Karpas-422 (cell line): ENCODE results near the gene IL1RN. TPM values are rescaled to one million over a fixed set of nuclear protein-coding genes. Genes with fewer than 3 reads are reported as not detected.
"Not testable (repeated sequence)": the region's sequence is repeated elsewhere in the genome, so short reads cannot be mapped to it uniquely, and the experiment has no call there.

Source experiments
- DNase-seq: peaks from one replicate; pipeline ENCODE4 v3.0.0-alpha.2; 2015
- H2AFZ ChIP-seq: fragments of 200-600 bp; sonication (generic); 2 replicates; pipeline ENCODE4 v1.6.1; 2014; ENCODE audit warnings: antibody characterized with exemption, low read length, mixed read lengths
- H3K27ac ChIP-seq: fragments of 200-600 bp; sonication (generic); 2 replicates; pipeline ENCODE4 v1.5.1; 2014; ENCODE audit warnings: mild to moderate bottlenecking, low read length, moderate library complexity
- H3K27me3 ChIP-seq: fragments of 200-600 bp; sonication (generic); 2 replicates; pipeline ENCODE4 v1.6.1; 2014; ENCODE audit warnings: low read length, mixed read lengths
- H3K36me3 ChIP-seq: fragments of 200-600 bp; sonication (generic); 2 replicates; pipeline ENCODE4 v1.6.1; 2014; ENCODE audit warnings: low read length, mixed read lengths; ENCODE audit not compliant: insufficient read depth
- H3K4me1 ChIP-seq: fragments of 200-600 bp; sonication (generic); 2 replicates; pipeline ENCODE4 v1.6.1; 2014; ENCODE audit warnings: mild to moderate bottlenecking, low read length, mixed read lengths
- H3K4me2 ChIP-seq: fragments of 200-600 bp; sonication (generic); 2 replicates; pipeline ENCODE4 v1.6.1; 2014; ENCODE audit warnings: low read length, low read depth, mild to moderate bottlenecking; ENCODE audit not compliant: poor library complexity, severe bottlenecking
- H3K4me3 ChIP-seq: fragments of 200-600 bp; sonication (generic); 2 replicates; pipeline ENCODE4 v1.5.1; 2014; ENCODE audit warnings: mild to moderate bottlenecking, antibody characterized with exemption, low read length, mixed read lengths
- H3K79me2 ChIP-seq: fragments of 200-600 bp; sonication (generic); 2 replicates; pipeline ENCODE4 v1.6.1; 2014; ENCODE audit warnings: mild to moderate bottlenecking, low read length, mixed read lengths
- H3K9ac ChIP-seq: fragments of 200-600 bp; sonication (generic); 2 replicates; pipeline ENCODE4 v1.6.0; 2014; ENCODE audit warnings: low read length
- H3K9me2 ChIP-seq: fragments of 200-600 bp; sonication (generic), shearing (Covaris generic); replicated peaks from 2 replicates; pipeline ENCODE4 v1.6.0; 2014; ENCODE audit warnings: mild to moderate bottlenecking, low read length, moderate library complexity; ENCODE audit not compliant: insufficient read depth
- H3K9me3 ChIP-seq: fragments of 300-700, 200-600 bp; sonication (generic); 2 replicates; pipeline ENCODE4 v1.6.1; 2014; ENCODE audit warnings: low read length, mixed read lengths
- H4K20me1 ChIP-seq: fragments of 200-600 bp; sonication (generic); 2 replicates; pipeline ENCODE4 v1.6.1; 2014; ENCODE audit warnings: mild to moderate bottlenecking, antibody characterized with exemption, low read length, low read depth; ENCODE audit not compliant: insufficient read depth
- total RNA-seq: library from RNA; depleted of rRNA; stranded (reverse); fragments of >200 nt; shearing (Covaris generic); gene quantifications from 2 replicates; pipeline ENCODE4 v1.2.3, GENCODE V29; 2014; ENCODE audit warnings: low replicate concordance

The IL1RN gene
- total RNA-seq, 1 experiment from 2014 or later: not detected

DNA sequence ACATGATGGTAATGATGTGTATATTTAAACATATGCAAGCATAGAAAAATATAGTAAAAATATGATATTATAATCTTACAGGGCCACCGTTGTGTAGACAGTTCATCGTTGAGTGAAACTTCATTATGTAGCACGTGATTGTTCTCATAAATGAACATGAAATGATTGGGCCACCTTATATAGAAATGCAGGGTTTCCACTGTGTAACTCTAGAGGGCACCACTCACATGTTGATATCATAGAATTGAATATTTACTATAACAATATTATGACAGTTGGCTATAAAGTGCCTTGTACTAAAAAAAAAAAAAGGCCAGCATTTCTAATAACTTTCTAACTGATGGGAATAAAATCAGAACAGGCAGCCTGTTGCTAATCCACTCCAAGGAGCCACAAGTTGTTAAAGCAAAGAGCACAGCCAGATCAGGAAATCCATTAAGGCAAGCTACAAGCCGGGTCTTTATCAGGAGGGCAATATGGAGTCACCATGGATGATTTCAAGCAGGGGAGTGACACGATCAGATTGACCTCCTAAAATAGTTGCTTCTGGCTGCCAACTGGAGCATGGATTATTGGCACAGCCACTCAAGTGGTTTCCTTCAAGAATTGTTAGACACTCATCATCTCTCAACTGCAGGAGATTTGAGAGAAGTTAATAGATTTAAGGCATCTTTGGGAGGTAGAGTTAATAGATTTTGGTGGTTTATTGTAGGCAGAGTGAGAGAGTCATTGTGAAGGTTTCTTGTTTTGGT is 43.0 kb upstream of the IL1RN start:
- no peaks in the 10 kb centered on the region for H4K20me1 ChIP-seq
- no peaks in the 10 kb centered on the region for H3K79me2 ChIP-seq
- H3K9me3 ChIP-seq: no peaks in the 10 kb centered on the region
- DNase-seq: peak; percentile 65
- H3K9ac ChIP-seq: no peak overlapping the region
- H3K4me3 ChIP-seq: no peak overlapping the region
- no peak overlapping the region for H3K4me2 ChIP-seq
- H2AFZ ChIP-seq: no peak overlapping the region
- H3K36me3 ChIP-seq: no peaks in the 10 kb centered on the region
- no peaks in the 10 kb centered on the region for H3K9me2 ChIP-seq
- no peaks in the 10 kb centered on the region for H3K27me3 ChIP-seq
- no peak overlapping the region for H3K27ac ChIP-seq
- H3K4me1 ChIP-seq: peaks cover 3% of the 10 kb centered on the region; the same call in 1 of the 2 replicates

DNA sequence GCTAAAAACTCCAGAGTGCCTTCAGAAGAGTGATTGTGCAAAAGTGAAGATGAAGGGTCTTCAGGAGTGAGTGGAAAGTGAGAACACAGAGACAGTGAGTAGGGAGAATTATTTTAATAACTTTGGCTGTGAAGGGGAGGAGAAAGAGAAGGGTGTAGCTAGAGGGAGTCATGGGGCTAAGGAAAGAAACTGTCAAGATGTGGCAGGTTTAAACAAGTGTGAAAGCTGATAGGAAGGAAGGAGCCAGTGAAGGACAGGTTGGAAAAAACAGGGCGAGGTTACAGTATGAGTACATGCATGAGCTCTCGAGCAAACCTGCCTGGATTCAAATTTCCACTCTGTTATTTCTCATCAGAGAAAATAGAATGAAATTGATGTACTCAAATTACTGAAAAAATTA is 41.9 kb upstream of the IL1RN start:
- no peaks in the 10 kb centered on the region for H3K79me2 ChIP-seq
- DNase-seq: no peak
- H3K36me3 ChIP-seq: no peaks in the 10 kb centered on the region
- H3K4me3 ChIP-seq: no peak overlapping the region
- H3K9ac ChIP-seq: no peak overlapping the region
- H3K4me1 ChIP-seq: peaks cover 3% of the 10 kb centered on the region; the same call in 1 of the 2 replicates
- H3K9me2 ChIP-seq: no peaks in the 10 kb centered on the region
- no peak overlapping the region for H2AFZ ChIP-seq
- no peaks in the 10 kb centered on the region for H4K20me1 ChIP-seq
- H3K9me3 ChIP-seq: no peaks in the 10 kb centered on the region
- H3K27ac ChIP-seq: no peak overlapping the region
- no peak overlapping the region for H3K4me2 ChIP-seq
- no peaks in the 10 kb centered on the region for H3K27me3 ChIP-seq

GRCh38 chr2:113088213-113088992 is 39.0 kb upstream of the IL1RN start:
- H2AFZ ChIP-seq: no peak overlapping the region
- H3K4me1 ChIP-seq: peaks cover 2% of the 10 kb centered on the region; the same call in 1 of the 2 replicates
- no peaks in the 10 kb centered on the region for H3K36me3 ChIP-seq
- no peak for DNase-seq
- no peak overlapping the region for H3K9ac ChIP-seq
- H3K4me2 ChIP-seq: no peak overlapping the region
- no peaks in the 10 kb centered on the region for H4K20me1 ChIP-seq
- H3K4me3 ChIP-seq: no peak overlapping the region
- H3K9me2 ChIP-seq: no peaks in the 10 kb centered on the region
- no peaks in the 10 kb centered on the region for H3K79me2 ChIP-seq
- no peaks in the 10 kb centered on the region for H3K27me3 ChIP-seq
- no peaks in the 10 kb centered on the region for H3K9me3 ChIP-seq
- H3K27ac ChIP-seq: no peak overlapping the region

GRCh38 chr2:113089916-113090315 is 37.5 kb upstream of the IL1RN start:
- H3K4me2 ChIP-seq: no peak overlapping the region
- no peaks in the 10 kb centered on the region for H3K79me2 ChIP-seq
- no peak overlapping the region for H3K27ac ChIP-seq
- H3K9me2 ChIP-seq: no peaks in the 10 kb centered on the region
- H3K9ac ChIP-seq: no peak overlapping the region
- H4K20me1 ChIP-seq: no peaks in the 10 kb centered on the region
- no peak overlapping the region for H3K4me3 ChIP-seq
- DNase-seq: no peak
- H3K27me3 ChIP-seq: no peaks in the 10 kb centered on the region
- H2AFZ ChIP-seq: no peak overlapping the region
- no peaks in the 10 kb centered on the region for H3K4me1 ChIP-seq
- no peaks in the 10 kb centered on the region for H3K36me3 ChIP-seq
- no peaks in the 10 kb centered on the region for H3K9me3 ChIP-seq

DNA sequence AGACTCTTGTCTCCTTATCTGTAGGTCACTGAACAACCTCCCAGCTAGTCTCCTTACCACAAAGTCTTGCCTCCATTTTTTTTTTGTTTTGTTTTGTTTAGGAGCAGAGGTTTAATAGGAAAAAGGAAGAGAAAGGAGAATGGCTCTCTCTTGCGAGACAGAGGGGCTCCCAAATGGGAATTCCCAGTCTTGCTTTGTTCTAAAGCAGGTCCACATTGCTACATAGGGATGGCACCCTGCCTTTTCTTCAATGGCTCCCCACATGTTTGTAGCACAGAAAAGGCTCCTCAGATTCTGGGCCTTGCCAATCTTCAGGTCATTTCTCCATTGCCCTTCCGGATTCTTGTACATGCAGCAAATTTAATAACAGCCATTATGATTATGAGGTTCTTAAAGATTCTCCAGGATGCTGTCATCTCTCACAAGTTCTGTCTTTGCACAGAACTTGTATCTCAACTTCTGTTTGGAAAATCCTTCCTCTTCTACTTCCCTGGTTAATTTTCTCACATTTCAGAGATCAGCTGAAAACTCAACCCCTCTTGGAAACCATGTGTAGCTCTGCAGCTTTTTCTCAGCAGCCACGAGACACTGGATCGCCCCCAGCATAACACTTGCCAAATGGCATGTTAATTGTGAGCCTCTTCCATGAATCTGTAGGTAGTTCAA is 36.0 kb upstream of the IL1RN start:
- Histone ChIP-seq H3K27ac (no peak overlapping the region), H4K20me1 (no peaks in the 10 kb centered on the region), H3K79me2 (no peaks in the 10 kb centered on the region), H2AFZ (no peak overlapping the region), H3K4me1 (no peaks in the 10 kb centered on the region), H3K9me2 (no peaks in the 10 kb centered on the region), H3K4me3 (no peak overlapping the region), H3K36me3 (no peaks in the 10 kb centered on the region), H3K27me3 (no peaks in the 10 kb centered on the region), H3K4me2 (no peak overlapping the region), H3K9me3 (no peaks in the 10 kb centered on the region), H3K9ac (no peak overlapping the region)
- DNase-seq: no peak

GRCh38 chr2:113092864-113093612 is 34.4 kb upstream of the IL1RN start:
- no peak overlapping the region for H2AFZ ChIP-seq
- no peaks in the 10 kb centered on the region for H3K36me3 ChIP-seq
- H3K4me3 ChIP-seq: no peak overlapping the region
- H3K9me2 ChIP-seq: no peaks in the 10 kb centered on the region
- no peak overlapping the region for H3K27ac ChIP-seq
- DNase-seq: no peak
- H4K20me1 ChIP-seq: no peaks in the 10 kb centered on the region
- H3K4me1 ChIP-seq: no peaks in the 10 kb centered on the region
- H3K79me2 ChIP-seq: no peaks in the 10 kb centered on the region
- no peak overlapping the region for H3K9ac ChIP-seq
- H3K9me3 ChIP-seq: no peaks in the 10 kb centered on the region
- no peaks in the 10 kb centered on the region for H3K27me3 ChIP-seq
- H3K4me2 ChIP-seq: no peak overlapping the region

GRCh38 chr2:113093613-113093977 is 33.8 kb upstream of the IL1RN start:
- H2AFZ ChIP-seq: no peak overlapping the region
- no peaks in the 10 kb centered on the region for H3K27me3 ChIP-seq
- no peaks in the 10 kb centered on the region for H3K36me3 ChIP-seq
- no peaks in the 10 kb centered on the region for H3K4me1 ChIP-seq
- H3K27ac ChIP-seq: no peak overlapping the region
- no peak overlapping the region for H3K4me3 ChIP-seq
- no peak overlapping the region for H3K4me2 ChIP-seq
- no peaks in the 10 kb centered on the region for H3K9me3 ChIP-seq
- no peak for DNase-seq
- no peak overlapping the region for H3K9ac ChIP-seq
- H4K20me1 ChIP-seq: no peaks in the 10 kb centered on the region
- no peaks in the 10 kb centered on the region for H3K9me2 ChIP-seq
- no peaks in the 10 kb centered on the region for H3K79me2 ChIP-seq

- H3K79me2 ChIP-seq, H3K4me2 ChIP-seq, H3K36me3 ChIP-seq, H2AFZ ChIP-seq, H3K27ac ChIP-seq, H3K9ac ChIP-seq, DNase-seq, H4K20me1 ChIP-seq, H3K9me2 ChIP-seq, H3K27me3 ChIP-seq, H3K4me1 ChIP-seq, H3K9me3 ChIP-seq, H3K4me3 ChIP-seq: not testable (repeated sequence)
These were observed 31.1 kb upstream of the IL1RN start for GRCh38 chr2:113096306-113096705.
